BLaER1 (cell line): ENCODE measurements around the gene RAD23A.

Source experiments
- H3K27ac ChIP-seq: shearing (Covaris generic); formaldehyde crosslinking; 2 replicates; pipeline ENCODE4 v1.8.1; 2022
- H3K27me3 ChIP-seq: shearing (Covaris generic); formaldehyde crosslinking; 2 replicates; pipeline ENCODE4 v1.8.1; 2022
- H3K36me3 ChIP-seq: shearing (Covaris generic); formaldehyde crosslinking; 2 replicates; pipeline ENCODE4 v1.8.1; 2022
- H3K4me1 ChIP-seq: shearing (Covaris generic); formaldehyde crosslinking; 2 replicates; pipeline ENCODE4 v1.8.1; 2022
- H3K4me2 ChIP-seq: shearing (Covaris generic); formaldehyde crosslinking; 2 replicates; pipeline ENCODE4 v1.8.1; 2022
- H3K4me3 ChIP-seq: shearing (Covaris generic); formaldehyde crosslinking; 2 replicates; pipeline ENCODE4 v1.8.1; 2022
- H3K9ac ChIP-seq: shearing (Covaris generic); formaldehyde crosslinking; 2 replicates; pipeline ENCODE4 v1.8.1; 2022
- H3K9me3 ChIP-seq: shearing (Covaris generic); formaldehyde crosslinking; 2 replicates; pipeline ENCODE4 v1.8.1; 2022
- H4K20me1 ChIP-seq: shearing (Covaris generic); formaldehyde crosslinking; 2 replicates; pipeline ENCODE4 v1.8.1; 2022
- Cebpa-rat ChIP-seq: shearing (Covaris generic); IDR thresholded peaks from 2 replicates; pipeline ENCODE4 v1.8.1; 2022

RAD23A gene

GRCh38 chr19:12993562-12993961, 47.9 kb downstream of the RAD23A start:
- H3K4me1 ChIP-seq, result peaks cover 50% of the 10 kb centered on the region
- peaks cover 5% of the 10 kb centered on the region; the same call in 1 of the 2 replicates for H3K27me3 ChIP-seq
- no peak overlapping the region for H3K4me3 ChIP-seq
- H3K9me3 ChIP-seq, result peaks cover 3% of the 10 kb centered on the region; the same call in 1 of the 2 replicates
- H3K27ac ChIP-seq, result no peak overlapping the region
- H3K4me2 ChIP-seq, result no peak overlapping the region
- peaks cover 2% of the 10 kb centered on the region for H3K36me3 ChIP-seq
- no peak overlapping the region for H3K9ac ChIP-seq
- H4K20me1 ChIP-seq, result peaks cover 22% of the 10 kb centered on the region
- no peak for TF ChIP-seq Cebpa-rat

- peaks cover 14% of the 10 kb centered on the region for H3K36me3 ChIP-seq
- peak within 1 kb of the TSS; percentile 96 for H3K4me2 ChIP-seq
- H3K4me3 ChIP-seq, result peak within 1 kb of the TSS; percentile 90
- peaks cover 33% of the 10 kb centered on the region for H4K20me1 ChIP-seq
- peaks cover 5% of the 10 kb centered on the region; the same call in 1 of the 2 replicates for H3K27me3 ChIP-seq
- H3K27ac ChIP-seq, result peak within 1 kb of the TSS; percentile 90
- peak within 1 kb of the TSS; percentile 88 for H3K9ac ChIP-seq
- H3K9me3 ChIP-seq, result no peaks in the 10 kb centered on the region
- peaks cover 44% of the 10 kb centered on the region for H3K4me1 ChIP-seq
- no peak for TF ChIP-seq Cebpa-rat
These were observed 49.3 kb downstream of the RAD23A start, which contains the start of gene NFIX for GRCh38 chr19:12994701-12995595. NFIX (plus strand) TSS chr19:12995475; CDS start chr19:12995838, 363 bp downstream.

GRCh38 chr19:12995596-12996405, 50.1 kb downstream of the RAD23A start:
- Histone ChIP-seq H3K9ac (peak overlapping the region; percentile 88), H3K4me1 (peaks cover 51% of the 10 kb centered on the region), H3K36me3 (peaks cover 14% of the 10 kb centered on the region), H3K4me2 (peak overlapping the region; percentile 84), H3K9me3 (no peaks in the 10 kb centered on the region), H3K4me3 (peak overlapping the region; percentile 90), H3K27me3 (peaks cover 5% of the 10 kb centered on the region; the same call in 1 of the 2 replicates), H3K27ac (peak overlapping the region; percentile 90), H4K20me1 (peaks cover 41% of the 10 kb centered on the region)
- TF ChIP-seq Cebpa-rat, result no peak

- TF ChIP-seq Cebpa-rat, result no peak
- Histone ChIP-seq H3K36me3 (peaks cover 14% of the 10 kb centered on the region), H3K4me2 (peak overlapping the region; percentile 84), H3K27me3 (peaks cover 5% of the 10 kb centered on the region; the same call in 1 of the 2 replicates), H3K4me1 (peaks cover 53% of the 10 kb centered on the region), H3K27ac (peak overlapping the region; percentile 90), H3K9me3 (no peaks in the 10 kb centered on the region), H3K9ac (peak overlapping the region; percentile 88), H4K20me1 (peaks cover 49% of the 10 kb centered on the region), H3K4me3 (peak overlapping the region; percentile 90)
These were observed 50.9 kb downstream of the RAD23A start for GRCh38 chr19:12996406-12997094.

- TF ChIP-seq Cebpa-rat, result no peak
- Histone ChIP-seq H3K4me3 (peak overlapping the region; percentile 90), H3K4me2 (peak overlapping the region; percentile 84), H3K9me3 (no peaks in the 10 kb centered on the region), H3K36me3 (peaks cover 14% of the 10 kb centered on the region), H3K9ac (peak overlapping the region; percentile 88; the same call in 1 of the 2 replicates), H4K20me1 (peaks cover 55% of the 10 kb centered on the region), H3K27me3 (peaks cover 5% of the 10 kb centered on the region; the same call in 1 of the 2 replicates), H3K27ac (no peak overlapping the region), H3K4me1 (peaks cover 53% of the 10 kb centered on the region)
These were observed 51.7 kb downstream of the RAD23A start for GRCh38 chr19:12997179-12997966.

GRCh38 chr19:12997967-12998940, 52.6 kb downstream of the RAD23A start:
- Histone ChIP-seq H3K36me3 (peaks cover 14% of the 10 kb centered on the region), H3K27me3 (peaks cover 5% of the 10 kb centered on the region; the same call in 1 of the 2 replicates), H3K4me3 (no peak overlapping the region), H3K4me1 (peaks cover 53% of the 10 kb centered on the region), H3K4me2 (peak overlapping the region; percentile 84), H3K27ac (no peak overlapping the region), H3K9ac (peak overlapping the region; percentile 88; the same call in 1 of the 2 replicates), H4K20me1 (peaks cover 63% of the 10 kb centered on the region), H3K9me3 (no peaks in the 10 kb centered on the region)
- TF ChIP-seq Cebpa-rat, result no peak

- Histone ChIP-seq H3K4me2 (peak overlapping the region; percentile 43), H3K27ac (peak overlapping the region; percentile 26; the same call in 1 of the 2 replicates), H3K4me1 (peaks cover 47% of the 10 kb centered on the region), H3K9ac (no peak overlapping the region), H3K27me3 (peaks cover under 1% of the 10 kb centered on the region; the same call in 1 of the 2 replicates), H3K36me3 (peaks cover 14% of the 10 kb centered on the region), H3K9me3 (no peaks in the 10 kb centered on the region), H3K4me3 (no peak overlapping the region), H4K20me1 (peaks cover 92% of the 10 kb centered on the region)
- TF ChIP-seq Cebpa-rat, result no peak
These were observed 55.5 kb downstream of the RAD23A start for GRCh38 chr19:13001166-13001501.
